Neural progenitor cell (in vitro differentiated cells): ENCODE results near the gene SLCO1B1.

Experiments
- EZH2 ChIP-seq: fragments of 200-600 bp; sonication (generic); IDR thresholded peaks from 2 replicates; pipeline ENCODE4 v1.6.1; 2017; ENCODE audit warnings: antibody characterized with exemption, mild to moderate bottlenecking, moderate library complexity
- EZH2phosphoT487 ChIP-seq: fragments of 200-600 bp; sonication (generic); IDR thresholded peaks from 2 replicates; pipeline ENCODE4 v1.6.1; 2017; ENCODE audit warnings: antibody characterized with exemption
- TF ChIP-seq, protein P1 (sequence below): fragments of 200-600 bp; sonication (generic); IDR thresholded peaks from 2 replicates; pipeline ENCODE4 v1.5.1; 2017; ENCODE audit warnings: antibody characterized with exemption, mild to moderate bottlenecking

GRCh38 chr12:21239866-21240265, 108.9 kb downstream of the SLCO1B1 start:
- TF ChIP-seq, protein P1, sequence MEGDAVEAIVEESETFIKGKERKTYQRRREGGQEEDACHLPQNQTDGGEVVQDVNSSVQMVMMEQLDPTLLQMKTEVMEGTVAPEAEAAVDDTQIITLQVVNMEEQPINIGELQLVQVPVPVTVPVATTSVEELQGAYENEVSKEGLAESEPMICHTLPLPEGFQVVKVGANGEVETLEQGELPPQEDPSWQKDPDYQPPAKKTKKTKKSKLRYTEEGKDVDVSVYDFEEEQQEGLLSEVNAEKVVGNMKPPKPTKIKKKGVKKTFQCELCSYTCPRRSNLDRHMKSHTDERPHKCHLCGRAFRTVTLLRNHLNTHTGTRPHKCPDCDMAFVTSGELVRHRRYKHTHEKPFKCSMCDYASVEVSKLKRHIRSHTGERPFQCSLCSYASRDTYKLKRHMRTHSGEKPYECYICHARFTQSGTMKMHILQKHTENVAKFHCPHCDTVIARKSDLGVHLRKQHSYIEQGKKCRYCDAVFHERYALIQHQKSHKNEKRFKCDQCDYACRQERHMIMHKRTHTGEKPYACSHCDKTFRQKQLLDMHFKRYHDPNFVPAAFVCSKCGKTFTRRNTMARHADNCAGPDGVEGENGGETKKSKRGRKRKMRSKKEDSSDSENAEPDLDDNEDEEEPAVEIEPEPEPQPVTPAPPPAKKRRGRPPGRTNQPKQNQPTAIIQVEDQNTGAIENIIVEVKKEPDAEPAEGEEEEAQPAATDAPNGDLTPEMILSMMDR, result no peak
- no peak for TF ChIP-seq EZH2
- TF ChIP-seq EZH2phosphoT487, result no peak
